Thymus (tissue), 11 donors: ENCODE results near the gene TTC21A. TPM values are rescaled to one million over a fixed set of nuclear protein-coding genes. Genes with fewer than 3 reads are reported as not detected.
"Not testable (repeated sequence)": the region's sequence is repeated elsewhere in the genome, so short reads cannot be mapped to it uniquely, and the experiment has no call there.

Experiments used
- DNase-seq, 9 donors: peaks; one replicate each; pipeline ENCODE4 v3.0.0-alpha.2; 2013; ENCODE audit warnings: low spot score in 9 of 9, low read depth in 6 of 9, missing footprints in 1 of 9
- H3K27ac ChIP-seq, 2 donors: one replicate each; pipeline ENCODE4 v1.5.1; 2013; ENCODE audit warnings: control low read depth in 1 of 2, low read depth in 1 of 2, low read length in 1 of 2, mild to moderate bottlenecking in 1 of 2, moderate library complexity in 1 of 2
- H3K27me3 ChIP-seq, 2 donors: one replicate each; pipeline ENCODE4 v1.5.1; 2013; ENCODE audit warnings: low read length in 1 of 2; ENCODE audit not compliant: control insufficient read depth in 2 of 2, insufficient read depth in 1 of 2
- H3K36me3 ChIP-seq, 2 donors: one replicate each; pipeline ENCODE4 v1.5.1; 2013; ENCODE audit warnings: low read length in 1 of 2, mild to moderate bottlenecking in 1 of 2, moderate library complexity in 1 of 2; ENCODE audit not compliant: control insufficient read depth in 2 of 2, insufficient read depth in 2 of 2
- H3K4me1 ChIP-seq, 2 donors: one replicate each; pipeline ENCODE4 v1.5.1; 2013; ENCODE audit warnings: low read length in 2 of 2; ENCODE audit not compliant: control insufficient read depth in 2 of 2, insufficient read depth in 2 of 2
- H3K4me3 ChIP-seq, 2 donors: one replicate each; pipeline ENCODE4 v1.5.1; 2013; ENCODE audit warnings: low read length in 2 of 2, control low read depth in 1 of 2, mild to moderate bottlenecking in 1 of 2
- H3K9me3 ChIP-seq, 2 donors: one replicate each; pipeline ENCODE4 v1.5.1; 2013; ENCODE audit warnings: low read length in 1 of 2, mild to moderate bottlenecking in 1 of 2; ENCODE audit not compliant: control insufficient read depth in 2 of 2, insufficient read depth in 1 of 2
- WGBS: extraction: QIAGEN DNeasy Blood & Tissue Kit; methylation state at CpG from one replicate; pipeline ENCODE4 v1.1.7; 2013; 5-methylcytosine and 5-hydroxymethylcytosine counted together
- polyA plus RNA-seq: library from polyadenylated mRNA; stranded (reverse); fragments of 200-250 nt; gene quantifications from one replicate; pipeline ENCODE4 v1.2.3, GENCODE V29; 2013
- total RNA-seq: library from RNA; stranded (reverse); fragments of 120-200 nt; gene quantifications from one replicate; pipeline ENCODE4 v1.2.4, GENCODE V29; 2013
- donor health status: healthy.

The TTC21A gene
- total and polyA plus RNA-seq, 2 donors = 1.3 to 12.3 TPM

DNA sequence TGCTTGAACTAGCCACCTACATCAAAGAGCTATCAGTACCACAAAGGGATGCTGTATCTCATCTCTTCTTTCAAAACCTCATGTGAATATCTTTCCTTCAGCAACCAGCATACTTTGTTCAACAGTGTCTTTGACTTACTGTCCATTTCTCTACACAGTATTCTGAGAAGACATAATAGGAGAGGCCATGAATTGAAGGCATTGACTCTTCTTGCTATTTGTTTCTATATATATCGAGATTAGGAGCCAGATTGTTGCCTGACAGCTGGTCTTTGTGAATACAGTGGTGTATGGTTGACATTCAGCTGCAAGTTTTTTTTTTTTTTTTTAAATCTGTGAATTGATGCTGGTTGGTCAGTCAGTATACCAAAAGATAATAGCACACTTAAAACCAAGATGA lies 58.0 kb downstream of the TTC21A start:
- no peak overlapping the region for H3K27ac ChIP-seq
- DNase-seq = no peak

DNA sequence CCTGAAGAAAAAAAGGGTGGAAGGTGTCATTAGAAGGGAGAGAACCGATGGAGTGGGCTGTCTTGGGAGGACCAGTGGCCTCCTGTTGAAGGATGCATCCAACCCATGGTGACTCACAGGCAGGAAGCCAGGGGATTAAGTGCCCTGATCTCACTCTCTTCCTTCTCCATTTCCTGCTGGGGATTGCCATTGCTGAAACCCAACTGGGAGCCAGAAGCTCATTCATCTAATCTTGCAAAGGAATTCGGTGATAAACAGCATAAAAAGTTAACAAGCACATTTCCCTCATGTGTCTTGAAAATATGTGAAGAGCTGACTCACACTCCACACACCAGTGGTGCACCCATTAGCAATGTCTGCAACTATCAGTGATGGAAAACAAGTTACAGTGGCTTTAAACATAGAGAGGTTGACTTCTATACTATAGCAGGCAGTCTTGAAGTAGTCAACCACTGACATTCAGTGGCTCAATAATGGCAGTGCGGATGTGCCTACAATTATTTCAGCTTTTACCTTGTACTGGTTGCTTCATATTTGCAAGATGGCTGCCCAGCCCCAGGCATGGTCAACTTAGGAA lies 58.7 kb downstream of the TTC21A start:
- Histone ChIP-seq H3K4me3 (no peak overlapping the region), H3K27ac (no peak overlapping the region), H3K36me3 (no peaks in the 10 kb centered on the region), H3K9me3 (peaks cover 0 to 4% of the 10 kb centered on the region in 2 donors), H3K4me1 (no peaks in the 10 kb centered on the region), H3K27me3 (no peaks in the 10 kb centered on the region)
- DNase-seq = no peak
- 94% methylated on average over 3 of the region's 3 CpGs for WGBS

More for the DNA sequence above, 58.0 kb downstream of the TTC21A start:
- Histone ChIP-seq H3K27me3 (no peaks in the 10 kb centered on the region), H3K36me3 (no peaks in the 10 kb centered on the region), H3K4me3 (no peak overlapping the region), H3K4me1 (no peaks in the 10 kb centered on the region), H3K9me3 (peaks cover 0 to 4% of the 10 kb centered on the region in 2 donors)
- WGBS = 96% methylated on average over 1 of the region's 1 CpG

DNA sequence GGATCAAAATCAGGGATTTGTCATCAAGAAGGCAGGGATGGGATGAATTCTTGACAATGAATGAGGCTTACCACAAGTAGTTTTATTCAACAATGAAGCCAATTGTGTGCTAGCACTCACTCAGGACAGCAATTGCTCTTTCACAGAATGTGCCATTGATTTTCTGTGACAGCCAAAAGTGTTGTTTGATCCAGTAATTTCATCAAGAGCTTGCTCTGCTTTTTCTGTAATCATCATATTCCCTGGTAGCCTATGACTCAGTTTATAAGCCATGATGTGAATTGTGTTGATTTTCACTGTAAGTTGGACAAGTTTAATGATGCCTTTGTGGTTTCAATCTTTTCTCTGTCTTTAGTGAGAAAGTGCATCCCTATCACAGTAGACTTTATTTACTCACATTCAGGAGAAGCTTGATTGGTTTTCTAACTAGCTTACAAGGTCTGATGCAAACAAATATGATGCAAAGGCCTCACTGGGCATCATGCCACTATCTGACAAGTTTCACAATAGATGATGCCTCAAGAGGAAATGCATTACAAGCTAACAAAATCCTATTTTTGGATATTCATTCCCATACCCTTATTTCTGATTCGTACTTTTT lies 59.6 kb downstream of the TTC21A start:
- Histone ChIP-seq H3K36me3 (no peaks in the 10 kb centered on the region), H3K9me3 (peaks cover 0 to 4% of the 10 kb centered on the region in 2 donors), H3K27me3 (no peaks in the 10 kb centered on the region), H3K27ac (no peak overlapping the region), H3K4me1 (no peaks in the 10 kb centered on the region), H3K4me3 (no peak overlapping the region)
- no peak for DNase-seq
- 94% methylated on average over 1 of the region's 1 CpG for WGBS

DNA sequence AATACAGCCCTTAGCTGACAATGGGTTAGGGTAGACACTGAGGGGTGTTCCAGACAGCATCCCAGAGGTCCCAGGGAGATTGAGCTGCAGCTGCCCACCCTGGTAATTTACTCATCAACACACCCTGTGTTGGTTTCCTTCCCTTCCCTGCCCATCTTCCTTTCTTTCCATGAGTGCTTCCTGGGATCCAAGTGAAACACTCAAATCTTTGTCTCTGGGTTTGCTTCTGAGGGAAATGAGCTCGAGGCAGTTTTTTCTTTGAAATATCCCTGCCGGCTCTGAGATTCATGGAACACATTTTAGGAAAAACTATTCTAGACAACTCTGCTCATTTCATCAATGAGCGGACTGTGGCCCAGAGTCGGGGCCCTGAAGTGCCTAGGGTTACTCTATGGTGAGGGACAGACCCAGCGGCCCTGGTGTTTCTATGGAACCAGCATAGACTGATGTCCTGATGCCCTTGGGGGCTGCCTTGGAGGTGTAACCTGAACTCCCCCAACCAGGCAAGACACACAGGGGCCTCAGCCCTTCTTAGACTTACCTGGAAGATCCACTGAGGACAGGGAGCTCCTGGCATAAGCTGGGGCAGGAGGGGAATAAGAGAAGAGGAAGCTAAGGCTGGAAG lies 60.8 kb downstream of the TTC21A start:
- Histone ChIP-seq H3K36me3 (no peaks in the 10 kb centered on the region), H3K4me1 (no peaks in the 10 kb centered on the region), H3K27me3 (no peaks in the 10 kb centered on the region), H3K9me3 (peaks cover 0 to 1% of the 10 kb centered on the region in 2 donors), H3K27ac (no peak overlapping the region), H3K4me3 (no peak overlapping the region)
- WGBS = 98% methylated on average over 5 of the region's 5 CpGs
- DNase-seq = no peak

DNA sequence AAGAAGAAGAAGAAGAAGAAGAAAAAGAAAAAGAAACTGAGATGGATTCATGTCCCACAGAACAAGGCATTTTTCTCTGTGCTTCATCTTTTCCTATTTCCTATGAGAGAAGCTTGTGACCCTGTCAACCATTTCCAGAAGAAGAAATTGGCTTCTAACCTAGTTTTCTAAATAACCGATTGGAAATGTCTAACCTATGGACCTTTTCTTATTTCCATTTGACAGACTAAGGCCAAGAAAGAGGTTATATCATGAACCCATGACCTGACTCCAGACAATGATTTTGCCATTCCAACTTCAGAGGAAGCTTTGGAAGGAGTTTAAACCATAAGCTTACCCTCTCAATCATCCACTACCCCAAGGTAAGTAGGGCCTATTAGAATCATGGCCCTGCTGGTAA lies 62.2 kb downstream of the TTC21A start:
- WGBS = 76% methylated on average over 1 of the region's 1 CpG

DNA sequence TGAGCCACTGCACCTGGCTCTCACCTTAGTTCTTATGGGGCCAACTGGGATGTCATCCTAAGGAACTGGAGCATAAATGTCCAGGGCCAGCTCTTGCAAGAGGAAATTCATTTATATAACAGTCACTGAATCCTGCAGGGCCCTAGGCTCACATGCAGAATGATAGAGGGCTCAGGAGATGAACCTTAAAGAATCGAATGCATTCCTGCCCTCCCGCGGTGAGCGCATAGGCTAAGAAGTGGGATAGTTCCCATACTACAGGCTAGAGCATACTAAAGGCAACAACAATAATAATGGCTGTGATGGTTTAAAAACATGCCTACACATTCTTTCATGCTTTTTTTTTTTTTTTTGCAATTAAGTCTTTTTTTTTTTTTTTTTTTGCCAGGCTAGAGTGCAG lies 63.0 kb downstream of the TTC21A start:
- Histone ChIP-seq H3K36me3 (no peaks in the 10 kb centered on the region), H3K4me3 (no peak overlapping the region), H3K4me1 (no peaks in the 10 kb centered on the region), H3K9me3 (no peaks in the 10 kb centered on the region), H3K27me3 (no peaks in the 10 kb centered on the region), H3K27ac (no peak overlapping the region)
- DNase-seq = no peak
- WGBS = 97% methylated on average over 4 of the region's 4 CpGs

More for the DNA sequence above, 62.2 kb downstream of the TTC21A start:
- Histone ChIP-seq H3K4me1 (no peaks in the 10 kb centered on the region), H3K27me3 (no peaks in the 10 kb centered on the region), H3K36me3 (no peaks in the 10 kb centered on the region), H3K9me3 (no peaks in the 10 kb centered on the region), H3K4me3 (no peak overlapping the region), H3K27ac (no peak overlapping the region)
- DNase-seq = no peak

DNA sequence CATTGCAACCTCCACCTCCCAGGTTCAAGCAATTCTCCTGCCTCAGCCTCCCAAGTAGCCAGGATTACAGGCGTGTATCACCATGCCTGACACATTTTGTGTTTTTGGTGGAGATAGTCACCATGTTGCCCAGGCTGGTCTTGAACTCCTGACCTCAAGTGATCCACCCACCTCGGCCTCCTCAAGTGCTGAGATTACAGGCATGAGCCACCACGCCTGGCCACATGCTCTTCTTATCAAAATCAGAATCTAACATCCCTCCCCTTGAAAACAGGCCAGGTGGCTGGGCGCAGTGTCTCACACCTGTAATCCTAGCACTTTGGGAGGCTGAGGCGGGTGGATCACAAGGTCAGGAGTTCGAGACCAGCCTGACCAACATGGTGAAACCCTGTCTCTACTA lies 63.4 kb downstream of the TTC21A start:
- not testable (repeated sequence) for H3K27ac ChIP-seq, H3K9me3 ChIP-seq, H3K4me3 ChIP-seq, DNase-seq, H3K27me3 ChIP-seq, H3K36me3 ChIP-seq, H3K4me1 ChIP-seq
- 94% methylated on average over 6 of the region's 6 CpGs for WGBS

DNA sequence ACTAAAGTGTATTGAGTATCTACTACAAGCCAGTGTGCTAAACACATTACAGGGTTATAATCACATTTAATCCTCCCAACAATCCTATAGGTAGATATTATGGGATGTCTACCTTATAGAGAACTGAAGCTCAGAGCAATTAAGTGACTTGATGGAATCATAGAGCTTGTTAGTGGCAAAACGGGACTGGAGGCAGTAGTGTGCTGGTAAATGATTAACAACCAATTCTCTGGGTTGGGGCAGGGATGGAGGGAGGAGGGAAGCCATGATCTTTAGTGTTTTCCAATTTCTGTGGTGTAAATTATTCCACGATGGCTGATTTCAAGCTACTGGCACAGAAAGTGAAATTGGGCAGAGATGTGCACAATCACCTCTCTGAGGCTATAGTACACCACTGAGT lies 64.4 kb downstream of the TTC21A start:
- Histone ChIP-seq H3K27ac (no peak overlapping the region), H3K4me3 (no peak overlapping the region), H3K4me1 (no peaks in the 10 kb centered on the region), H3K9me3 (no peaks in the 10 kb centered on the region), H3K36me3 (no peaks in the 10 kb centered on the region), H3K27me3 (no peaks in the 10 kb centered on the region)
- DNase-seq = no peak
- 98% methylated on average over 2 of the region's 2 CpGs for WGBS

DNA sequence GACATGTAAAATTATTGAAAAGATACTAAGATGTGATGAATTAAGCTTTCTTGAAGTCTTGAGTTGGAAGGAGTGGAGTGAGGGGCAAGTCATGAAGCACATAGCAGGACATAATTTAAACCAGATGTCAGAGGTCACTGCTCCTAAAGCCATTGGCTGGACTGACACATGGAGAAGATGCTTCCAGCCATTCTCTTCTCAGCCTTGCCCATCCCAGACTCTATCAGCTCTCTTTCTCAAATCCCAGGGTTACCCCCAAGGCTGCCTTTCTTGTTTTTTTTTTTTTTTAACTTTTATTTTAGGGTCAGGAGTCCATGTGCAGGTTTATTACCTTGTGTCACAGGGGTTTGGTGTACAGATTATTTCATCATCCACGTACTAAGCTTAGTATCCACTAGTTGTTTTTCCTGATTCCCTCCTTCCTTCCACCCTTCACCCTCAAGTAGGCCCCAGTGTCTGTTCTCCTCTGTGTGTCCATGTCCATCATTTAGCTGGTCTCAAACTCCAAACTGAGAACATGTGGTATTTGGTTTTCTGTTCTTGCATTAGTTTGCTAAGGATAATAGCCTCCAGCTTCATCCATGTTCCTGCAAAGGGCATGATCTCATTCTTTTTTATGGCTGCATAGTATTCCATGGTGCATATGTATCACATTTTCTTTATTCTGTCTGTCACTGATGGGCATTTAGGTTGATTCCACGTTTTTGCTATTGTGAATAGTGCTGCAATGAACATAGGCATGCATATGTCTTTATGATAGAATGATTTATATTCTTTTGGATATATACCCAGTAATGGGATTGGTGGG lies 66.0 kb downstream of the TTC21A start:
- no peaks in the 10 kb centered on the region for H3K36me3 ChIP-seq
- H3K4me1 ChIP-seq = peaks cover 3 to 8% of the 10 kb centered on the region in 2 donors
- WGBS = 91% methylated on average over 2 of the region's 2 CpGs
- H3K4me3 ChIP-seq = no peak overlapping the region
- H3K27ac ChIP-seq = no peak overlapping the region
- no peaks in the 10 kb centered on the region for H3K9me3 ChIP-seq
- DNase-seq = no peak
- no peaks in the 10 kb centered on the region for H3K27me3 ChIP-seq
